ENCODE measurements around the gene KCNG1.

DNA sequence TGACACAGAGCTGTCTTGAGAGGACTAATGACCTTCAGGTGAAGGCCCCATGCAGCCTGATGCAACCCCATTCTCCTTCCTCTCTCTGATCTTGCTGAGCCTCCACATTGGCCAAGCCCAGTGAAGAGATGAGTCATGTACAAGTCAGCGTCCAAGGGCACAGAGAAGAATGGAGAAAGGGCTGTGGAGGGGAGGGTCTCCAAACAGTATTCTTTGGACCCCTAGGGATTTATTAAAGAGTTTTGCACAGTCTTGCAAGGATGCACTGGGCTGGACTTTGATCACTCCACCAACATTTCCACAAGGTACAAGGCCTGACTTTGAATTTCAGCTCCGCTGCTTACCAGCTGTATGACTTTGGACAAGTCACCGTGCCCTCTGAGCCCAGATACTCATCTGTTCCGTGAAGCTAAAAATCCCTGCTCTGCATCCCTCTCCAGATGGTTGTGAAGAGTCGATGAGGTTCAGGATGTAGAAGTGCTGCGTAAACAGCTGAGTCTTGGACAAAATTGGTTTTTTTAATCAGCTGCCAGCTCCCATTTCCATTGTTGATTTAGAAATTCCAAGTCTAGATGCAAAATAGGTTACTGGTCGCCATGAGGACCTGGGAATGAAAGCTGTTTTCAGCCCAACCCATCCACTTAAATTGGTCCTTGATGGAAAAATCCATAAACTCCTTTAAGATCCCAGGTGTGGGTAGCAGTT, 14.1 kb upstream of the KCNG1 start:
- TF ChIP-seq, protein P1, sequence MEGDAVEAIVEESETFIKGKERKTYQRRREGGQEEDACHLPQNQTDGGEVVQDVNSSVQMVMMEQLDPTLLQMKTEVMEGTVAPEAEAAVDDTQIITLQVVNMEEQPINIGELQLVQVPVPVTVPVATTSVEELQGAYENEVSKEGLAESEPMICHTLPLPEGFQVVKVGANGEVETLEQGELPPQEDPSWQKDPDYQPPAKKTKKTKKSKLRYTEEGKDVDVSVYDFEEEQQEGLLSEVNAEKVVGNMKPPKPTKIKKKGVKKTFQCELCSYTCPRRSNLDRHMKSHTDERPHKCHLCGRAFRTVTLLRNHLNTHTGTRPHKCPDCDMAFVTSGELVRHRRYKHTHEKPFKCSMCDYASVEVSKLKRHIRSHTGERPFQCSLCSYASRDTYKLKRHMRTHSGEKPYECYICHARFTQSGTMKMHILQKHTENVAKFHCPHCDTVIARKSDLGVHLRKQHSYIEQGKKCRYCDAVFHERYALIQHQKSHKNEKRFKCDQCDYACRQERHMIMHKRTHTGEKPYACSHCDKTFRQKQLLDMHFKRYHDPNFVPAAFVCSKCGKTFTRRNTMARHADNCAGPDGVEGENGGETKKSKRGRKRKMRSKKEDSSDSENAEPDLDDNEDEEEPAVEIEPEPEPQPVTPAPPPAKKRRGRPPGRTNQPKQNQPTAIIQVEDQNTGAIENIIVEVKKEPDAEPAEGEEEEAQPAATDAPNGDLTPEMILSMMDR (IDR thresholded peaks at IDR 0.05): no peak
- TF ChIP-seq POLR2A (IDR thresholded peaks at IDR 0.05): no peak

All from body of pancreas (tissue), 4 donors.